Upper lobe of left lung (tissue), 6 donors: ENCODE measurements around the gene TRPM8. TPM values are rescaled to one million over a fixed set of nuclear protein-coding genes. Genes with fewer than 3 reads are reported as not detected.

ENCODE experiments used
- ATAC-seq, 2 donors: fragments of 200-7000 bp; cut with Tn5 transposase; one replicate each; pipeline ENCODE4 v1.9.1; 2022; ENCODE audit warnings: mild to moderate bottlenecking in 2 of 2, moderate library complexity in 2 of 2; ENCODE audit not compliant: low FRiP score in 2 of 2
- DNase-seq, 2 donors: peaks; one replicate each; pipeline ENCODE4 v3.0.0-alpha.2; 2019 to 2020
- H3K27ac ChIP-seq, 4 donors: fragments of 200-600 bp; sonication (generic); one replicate each; pipeline ENCODE4 v1.5.1; 2016 to 2019
- H3K27me3 ChIP-seq, 4 donors: fragments of 200-600 bp; sonication (generic); one replicate each; pipeline ENCODE4 v1.5.1; 2017 to 2019
- H3K36me3 ChIP-seq, 4 donors: fragments of 200-600 bp; sonication (generic); one replicate each; pipeline ENCODE4 v1.5.1; 2016 to 2019
- H3K4me1 ChIP-seq, 4 donors: fragments of 200-600 bp; sonication (generic); one replicate each; pipeline ENCODE4 v1.5.1; 2018 to 2019
- H3K4me3 ChIP-seq, 4 donors: fragments of 200-600 bp; sonication (generic); one replicate each; pipeline ENCODE4 v1.5.1; 2017 to 2019; ENCODE audit warnings: mild to moderate bottlenecking in 2 of 4, moderate library complexity in 1 of 4
- H3K9me3 ChIP-seq, 4 donors: fragments of 200-600 bp; sonication (generic); one replicate each; pipeline ENCODE4 v1.5.1; 2018 to 2019
- CTCF ChIP-seq, 6 experiments: fragments of 450-650 bp in 4 of 6; fragments of 200-600 bp in 2 of 6; sonication (generic) in 2 of 6; IDR thresholded peaks; one replicate each; pipeline ENCODE4 v1.5.1; 2016 to 2019; ENCODE audit warnings: antibody characterized with exemption in 6 of 6
- EP300 ChIP-seq, 4 donors: sonication (generic); formaldehyde crosslinking; IDR thresholded peaks; one replicate each; pipeline ENCODE4 v1.5.1; 2017; ENCODE audit warnings: antibody characterized with exemption in 4 of 4, control low read depth in 2 of 4
- POLR2A ChIP-seq, 4 donors: fragments of 450-650 bp; IDR thresholded peaks; one replicate each; pipeline ENCODE4 v1.5.1; 2016 to 2017; ENCODE audit warnings: antibody characterized with exemption in 4 of 4, mild to moderate bottlenecking in 2 of 4
- POLR2AphosphoS5 ChIP-seq, 2 donors: sonication (generic); formaldehyde crosslinking; IDR thresholded peaks; one replicate each; pipeline ENCODE4 v1.5.1; 2017; ENCODE audit warnings: antibody characterized with exemption in 2 of 2
- WGBS, 2 donors: methylation state at CpG; one replicate each; pipeline ENCODE4 v1.1.5; 2017 to 2018; 5-methylcytosine and 5-hydroxymethylcytosine counted together
- total RNA-seq, 6 donors: library from RNA; depleted of rRNA in 4 of 6; stranded (reverse); fragments of >200 nt in 4 of 6; gene quantifications; one replicate each; pipeline versions ENCODE4 v1.1.0 to v1.2.1, GENCODE V29; 2016 to 2021
- donor health status: DM: no; HTN: no; CAD: no; lungs with moderate emphysema.
- donor health status: DM: no; HTN: yes; CAD: no; lungs with severe emphysema.

TRPM8 gene
- total RNA-seq, 6 donors from 2014 or later, result 0.17 to 0.30 TPM; not detected in 4

- Histone ChIP-seq H3K27me3 (no peaks in the 10 kb centered on the region), H3K4me1 (no peaks in the 10 kb centered on the region), H3K9me3 (no peaks in the 10 kb centered on the region), H3K27ac (no peak overlapping the region), H3K36me3 (no peaks in the 10 kb centered on the region), H3K4me3 (no peak overlapping the region)
- TF ChIP-seq EP300 (IDR thresholded peaks at IDR 0.05) (no peak), POLR2AphosphoS5 (IDR thresholded peaks at IDR 0.05) (no peak), CTCF (IDR thresholded peaks at IDR 0.05) (no peak), POLR2A (IDR thresholded peaks at IDR 0.05) (no peak)
- DNase-seq (no peak), ATAC-seq (no peak)
- 83 to 90% methylated on average over 2 of the region's 2 CpGs for WGBS, 2 donors
These were observed 88.0 kb downstream of the TRPM8 start for GRCh38 chr2:234005126-234005525.

- Histone ChIP-seq H3K4me1 (no peaks in the 10 kb centered on the region), H3K4me3 (no peak overlapping the region), H3K27ac (no peak overlapping the region), H3K9me3 (no peaks in the 10 kb centered on the region), H3K27me3 (no peaks in the 10 kb centered on the region), H3K36me3 (no peaks in the 10 kb centered on the region)
- no peak for DNase-seq
- TF ChIP-seq POLR2A (IDR thresholded peaks at IDR 0.05) (no peak), EP300 (IDR thresholded peaks at IDR 0.05) (no peak), POLR2AphosphoS5 (IDR thresholded peaks at IDR 0.05) (no peak), CTCF (IDR thresholded peaks at IDR 0.05) (no peak)
- WGBS, 2 donors, result 78 to 82% methylated on average over 3 of the region's 3 CpGs
- no peak for ATAC-seq
These were observed 89.3 kb downstream of the TRPM8 start for GRCh38 chr2:234006501-234006900.

GRCh38 chr2:234014427-234014826 is 97.3 kb downstream of the TRPM8 start:
- Histone ChIP-seq H3K9me3 (no peaks in the 10 kb centered on the region), H3K27me3 (no peaks in the 10 kb centered on the region), H3K36me3 (no peaks in the 10 kb centered on the region), H3K27ac (no peak overlapping the region), H3K4me1 (no peaks in the 10 kb centered on the region), H3K4me3 (no peak overlapping the region)
- DNase-seq, result no peak
- ATAC-seq, result no peak
- 91 to 93% methylated on average over 1 of the region's 1 CpG for WGBS, 2 donors
- TF ChIP-seq POLR2AphosphoS5 (IDR thresholded peaks at IDR 0.05), result no peak
- no peak for TF ChIP-seq POLR2A (IDR thresholded peaks at IDR 0.05)
- no peak for TF ChIP-seq EP300 (IDR thresholded peaks at IDR 0.05)
- TF ChIP-seq CTCF (IDR thresholded peaks at IDR 0.05), result no peak

GRCh38 chr2:234015861-234016260 is 98.7 kb downstream of the TRPM8 start:
- Histone ChIP-seq H3K27ac (no peak overlapping the region), H3K4me1 (no peaks in the 10 kb centered on the region), H3K27me3 (no peaks in the 10 kb centered on the region), H3K4me3 (no peak overlapping the region), H3K36me3 (no peaks in the 10 kb centered on the region), H3K9me3 (no peaks in the 10 kb centered on the region)
- DNase-seq, result no peak
- 59 to 74% methylated on average over 3 of the region's 3 CpGs for WGBS, 2 donors
- TF ChIP-seq POLR2A (IDR thresholded peaks at IDR 0.05), result no peak
- no peak for TF ChIP-seq EP300 (IDR thresholded peaks at IDR 0.05)
- TF ChIP-seq POLR2AphosphoS5 (IDR thresholded peaks at IDR 0.05), result no peak
- TF ChIP-seq CTCF (IDR thresholded peaks at IDR 0.05), result no peak
- no peak for ATAC-seq

GRCh38 chr2:234019896-234020295 is 102.7 kb downstream of the TRPM8 start:
- WGBS, 2 donors, result 90 to 97% methylated on average over 4 of the region's 4 CpGs
- H3K27ac ChIP-seq, result no peak overlapping the region
- TF ChIP-seq POLR2AphosphoS5 (IDR thresholded peaks at IDR 0.05) (no peak), CTCF (IDR thresholded peaks at IDR 0.05) (no peak), EP300 (IDR thresholded peaks at IDR 0.05) (no peak), POLR2A (IDR thresholded peaks at IDR 0.05) (no peak)
- no peak for ATAC-seq
- DNase-seq, result no peak
- no peak overlapping the region for H3K4me3 ChIP-seq
- no peaks in the 10 kb centered on the region for H3K9me3 ChIP-seq
- H3K27me3 ChIP-seq, result no peaks in the 10 kb centered on the region
- no peaks in the 10 kb centered on the region for H3K36me3 ChIP-seq
- H3K4me1 ChIP-seq, result no peaks in the 10 kb centered on the region
